Measurements from ENCODE around the gene PCDH17.

The PCDH17 gene

DNA sequence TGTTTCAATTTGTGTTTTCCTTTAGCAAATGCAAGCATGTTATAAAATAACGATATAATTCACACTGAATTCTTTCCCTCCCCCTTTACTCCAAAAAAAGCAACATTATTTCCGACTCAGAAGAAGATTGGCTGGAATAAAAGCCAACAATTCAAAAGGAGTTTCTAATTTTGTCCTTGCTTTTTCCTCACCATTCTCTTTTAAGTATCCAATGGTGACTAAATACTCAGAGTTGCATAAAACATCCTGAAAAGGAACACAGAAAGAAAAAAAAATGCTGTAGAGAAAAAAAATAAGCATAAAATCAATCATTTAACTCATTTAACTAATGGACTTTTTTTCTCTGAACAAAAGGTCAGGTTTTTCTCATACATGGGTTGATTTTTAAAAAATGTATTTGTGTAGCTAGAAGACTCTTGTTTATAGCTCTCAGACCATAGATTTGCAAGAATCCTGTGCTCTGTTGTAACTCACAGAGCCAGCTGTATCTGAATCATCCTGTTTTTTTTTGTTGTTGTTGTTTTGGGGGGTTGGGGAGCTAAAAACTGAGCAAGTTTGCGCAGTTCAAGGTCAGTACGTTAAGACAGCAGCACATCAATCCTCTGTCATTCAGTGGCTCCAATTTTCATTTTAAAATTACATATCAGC, 108.1 kb downstream of the PCDH17 start:
- no peak for DNase-seq (ENCODE audit: low spot score)

DNA sequence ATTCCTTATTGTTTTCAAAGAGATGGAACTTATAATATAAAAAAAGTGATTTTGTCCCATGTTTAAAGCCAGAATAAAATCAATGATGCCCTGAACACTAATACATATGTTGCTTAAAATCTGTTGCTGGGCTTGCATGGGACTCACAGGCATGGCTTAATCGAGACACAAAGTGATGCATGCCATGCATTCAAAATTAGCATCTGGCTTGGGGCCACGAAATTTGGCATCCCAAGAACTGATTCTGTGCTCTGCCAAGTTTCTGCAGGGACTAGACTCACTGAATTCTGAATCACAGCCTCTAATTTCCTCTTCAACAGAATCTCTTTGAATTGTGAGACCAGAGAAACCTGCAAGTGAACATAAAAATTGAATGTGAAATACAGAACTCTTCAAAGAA, 109.2 kb downstream of the PCDH17 start:
- peak; percentile 71 for DNase-seq (ENCODE audit: low spot score)

- DNase-seq (ENCODE audit: low spot score), result no peak
These were observed 116.6 kb downstream of the PCDH17 start for GRCh38 chr13:57748096-57748495.

- no peak for DNase-seq (ENCODE audit: low spot score)
These were observed 129.4 kb downstream of the PCDH17 start for GRCh38 chr13:57760951-57761350.

- DNase-seq (ENCODE audit: low spot score), result no peak
These were observed 132.1 kb downstream of the PCDH17 start for GRCh38 chr13:57763689-57764088.

Data from putamen (tissue), 1 donor.